Measurements from ENCODE around the gene CPXM1.

- no peak for TF ChIP-seq POLR2A (IDR thresholded peaks at IDR 0.05)
- no peak for TF ChIP-seq CTCF (IDR thresholded peaks at IDR 0.05)
Measured at GRCh38 chr20:2794202-2794748, 6.2 kb downstream of the CPXM1 start.
